Measurements from ENCODE around the gene ITPRIPL1. TPM values are rescaled to one million over a fixed set of nuclear protein-coding genes. Genes with fewer than 3 reads are reported as not detected.

Gene ITPRIPL1
- total and polyA plus RNA-seq, 2 of the 8 experiments (the other 6 are each of a cell fraction or from before 2014, with no cell fraction given), result 10.6 to 16.1 TPM

DNA sequence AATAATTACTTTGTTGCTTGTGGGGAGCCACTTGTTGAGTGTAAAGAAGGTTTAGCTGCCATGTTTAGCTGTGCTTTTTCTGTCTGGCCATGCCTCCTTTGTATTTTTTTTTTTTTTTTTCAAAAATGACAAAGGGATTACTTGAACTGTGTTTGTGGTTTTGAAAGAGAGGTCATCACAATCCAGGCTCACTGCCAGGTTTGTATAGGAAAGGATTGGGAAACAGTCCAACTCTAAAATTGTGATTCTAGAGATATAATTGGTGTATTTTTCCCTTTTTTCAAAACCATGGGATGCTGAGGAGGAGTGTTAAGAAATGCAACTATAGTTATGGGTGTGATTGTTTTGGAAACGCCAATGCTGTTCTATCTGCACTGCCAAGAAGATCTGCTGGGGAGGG lies 4.3 kb downstream of the ITPRIPL1 start:
- Histone ChIP-seq H3K4me1 (replicated peaks in 1 of 4; ENCODE audit: control insufficient read depth in 3 of 4, insufficient read depth in 4 of 4, low read length in 3 of 4) (peaks cover 0 to 9% (median 3%) of the 10 kb centered on the region in 4 experiments; a peak in 6 of 7 replicates), H2BK5ac (ENCODE audit: low read depth, low read length) (no peak overlapping the region), H3K27me3 (replicated peaks in 1 of 4; ENCODE audit: control insufficient read depth in 3 of 4, extremely low read depth in 1 of 4, insufficient read depth in 3 of 4, low read length in 3 of 4) (peaks cover 0 to 4% (median 3%) of the 10 kb centered on the region in 4 experiments; a peak in 3 of 7 replicates), H3K9ac (replicated peaks in 1 of 4; ENCODE audit: extremely low read depth in 1 of 4, low read depth in 3 of 4, low read length in 3 of 4) (no peak overlapping the region), H3K14ac (ENCODE audit: insufficient read length) (no peak overlapping the region), H2AFZ (ENCODE audit: low read length) (no peak overlapping the region), H3K56ac (replicated peaks; ENCODE audit: insufficient read length, low read depth, low read length) (no peak overlapping the region), H3K23ac (ENCODE audit: insufficient read length) (no peak overlapping the region), H4K8ac (ENCODE audit: extremely low read depth, insufficient read depth, low read length) (no peak overlapping the region), H4K20me1 (replicated peaks in 1 of 2; ENCODE audit: control insufficient read depth in 1 of 2, insufficient read depth in 2 of 2, low read length in 2 of 2) (no peaks in the 10 kb centered on the region), H3K36me3 (ENCODE audit: control insufficient read depth in 2 of 4, insufficient read depth in 4 of 4, low read length in 3 of 4) (peaks cover 0 to 4% (median 2%) of the 10 kb centered on the region in 4 experiments; a peak in 3 of 8 replicates), H3K4ac (replicated peaks; ENCODE audit: insufficient read length, low read depth, low read length) (no peak overlapping the region), H2BK120ac (replicated peaks; ENCODE audit: low read depth, low read length) (no peak overlapping the region), H3K79me2 (ENCODE audit: control insufficient read depth in 1 of 2, insufficient read depth in 2 of 2, low read length in 2 of 2) (no peaks in the 10 kb centered on the region), H2BK15ac (ENCODE audit: low read length) (no peak overlapping the region), H2AK5ac (ENCODE audit: low read depth, low read length) (no peak overlapping the region), H2BK20ac (ENCODE audit: low read length) (no peak overlapping the region), H3K9me3 (ENCODE audit: insufficient read depth in 2 of 2, low read depth in 1 of 2, low read length in 1 of 2) (no peaks in the 10 kb centered on the region), H3K23me2 (ENCODE audit: low read depth, low read length) (peaks cover 7% of the 10 kb centered on the region; the same call in 1 of the 2 replicates), H4K5ac (ENCODE audit: insufficient read length, low read depth, low read length) (no peak overlapping the region), H4K91ac (replicated peaks; ENCODE audit: insufficient read length, low read length) (no peak overlapping the region), H3K27ac (ENCODE audit: low read depth, low read length) (no peak overlapping the region), H3K4me3 (ENCODE audit: extremely low read depth in 1 of 4, insufficient read depth in 2 of 4, low read depth in 3 of 4, low read length in 4 of 4) (no peak overlapping the region), H2BK12ac (ENCODE audit: low read depth, low read length) (no peak overlapping the region), H3K4me2 (ENCODE audit: insufficient read depth in 1 of 2, low read depth in 2 of 2, low read length in 2 of 2) (no peak overlapping the region), H3K79me1 (ENCODE audit: low read depth, low read length) (peaks cover 2% of the 10 kb centered on the region; the same call in 1 of the 2 replicates), H3K18ac (ENCODE audit: extremely low read depth, low read length) (no peak overlapping the region)
- FAIRE-seq, result no peak
- TF ChIP-seq CHD1 (IDR thresholded peaks at IDR 0.05; ENCODE audit: low read depth, low read length) (no peak), PHF8 (conservative IDR thresholded peaks at IDR 0.05; ENCODE audit: low read depth, low read length) (no peak), KDM1A (IDR thresholded peaks at IDR 0.05; ENCODE audit: borderline replicate concordance, low read length) (no peak), HDAC2 (IDR thresholded peaks at IDR 0.05; ENCODE audit: borderline replicate concordance in 1 of 2, low read depth in 2 of 2, low read length in 2 of 2) (no peak), MAFK (IDR thresholded peaks at IDR 0.05; ENCODE audit: low read depth, low read length) (no peak), NANOG (IDR thresholded peaks at IDR 0.05; ENCODE audit: insufficient read depth, low read depth, low read length, poor library complexity, severe bottlenecking) (no peak), SUZ12 (IDR thresholded peaks at IDR 0.05; ENCODE audit: low read length) (no peak), SP1 (IDR thresholded peaks at IDR 0.05; ENCODE audit: low read depth, low read length) (no peak), TCF12 (IDR thresholded peaks at IDR 0.05; ENCODE audit: low read depth, low read length) (no peak), ZNF274 (IDR thresholded peaks at IDR 0.05; ENCODE audit: borderline replicate concordance, extremely low read depth, low read length) (no peak), BACH1 (IDR thresholded peaks at IDR 0.05; ENCODE audit: low read length) (no peak), SAP30 (IDR thresholded peaks at IDR 0.05; ENCODE audit: insufficient read depth, insufficient replicate concordance, low read length) (no peak), RFX5 (IDR thresholded peaks at IDR 0.05; ENCODE audit: borderline replicate concordance, low read depth, low read length) (no peak), SIN3A (conservative IDR thresholded peaks at IDR 0.05 in 1 of 2, IDR thresholded peaks at IDR 0.05 in 1 of 2; ENCODE audit: low read depth in 1 of 2, low read length in 2 of 2) (no peak)
- WGBS, 2 experiments (ENCODE audit: extremely low coverage in 1 of 2, insufficient coverage in 1 of 2, insufficient read length in 1 of 2, insufficient replicate concordance in 2 of 2, low coverage in 1 of 2, low lambda C conversion rate in 2 of 2, missing lambda C conversion rate in 1 of 2), result 81% methylated on average over 1 of the region's 1 CpG; no CpG with 5 or more reads in 1 of the 2 experiments
- DNase-seq (ENCODE audit: low read depth in 1 of 2, low spot score in 2 of 2), result no peak
- ChIA-PET CTCF (ENCODE audit: partially characterized antibody) (no interaction called here), POLR2A (ENCODE audit: partially characterized antibody) (interaction anchor here (1.5 kb wide), 1 partner anchor 7 kb away, joined by 3 read pairs; no protein-coding TSS in a partner anchor)

Measured in H1 (cell line).